Liver (tissue), 3 donors: ENCODE data around the gene WWOX.

ENCODE experiments used
- CTCF ChIP-seq: fragments of 150-350 bp; IDR thresholded peaks from 2 replicates; pipeline ENCODE4 v1.5.1; 2017; ENCODE audit warnings: improper control_type of control experiment, low read depth, low read length; ENCODE audit not compliant: missing input control
- TAF1 ChIP-seq: conservative IDR thresholded peaks from 2 replicates; pipeline ENCODE4 v1.6.1; 2016; ENCODE audit warnings: antibody characterized with exemption, mild to moderate bottlenecking
- donor health status: healthy.
- donor health status: healthy.

GRCh38 chr16:78463591-78463990 lies 364.1 kb downstream of the WWOX start:
- TF ChIP-seq CTCF (no peak), TAF1 (no peak)
